ENCODE results near the gene IFFO2.

DNA sequence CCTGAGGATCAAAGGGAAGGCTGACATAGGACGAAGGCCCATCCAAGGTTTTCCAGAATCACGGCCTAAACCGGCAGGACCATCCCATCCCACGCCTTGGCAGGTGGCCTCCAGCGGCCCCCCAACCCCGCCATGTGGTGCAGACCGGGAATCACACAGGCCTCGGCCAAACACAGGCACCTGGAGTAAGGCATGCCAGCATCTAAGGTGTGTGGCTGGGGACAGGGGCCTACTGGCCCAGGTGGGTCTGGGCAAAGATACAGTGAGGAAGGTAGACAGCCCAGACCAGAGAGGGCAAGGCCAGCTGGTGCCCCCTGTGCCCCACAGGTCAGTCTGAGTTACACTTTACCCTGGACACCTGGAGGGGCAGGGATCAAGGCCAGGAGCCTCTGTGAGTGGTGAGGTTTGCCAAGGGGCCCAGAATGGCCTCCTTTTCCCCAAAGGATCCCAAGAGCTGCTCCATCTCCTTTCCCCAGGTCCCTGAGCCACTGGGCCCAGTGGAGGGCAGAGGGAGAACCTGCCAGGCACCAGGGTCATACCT is 84.3 kb downstream of the IFFO2 start:
- TF ChIP-seq, protein P1, sequence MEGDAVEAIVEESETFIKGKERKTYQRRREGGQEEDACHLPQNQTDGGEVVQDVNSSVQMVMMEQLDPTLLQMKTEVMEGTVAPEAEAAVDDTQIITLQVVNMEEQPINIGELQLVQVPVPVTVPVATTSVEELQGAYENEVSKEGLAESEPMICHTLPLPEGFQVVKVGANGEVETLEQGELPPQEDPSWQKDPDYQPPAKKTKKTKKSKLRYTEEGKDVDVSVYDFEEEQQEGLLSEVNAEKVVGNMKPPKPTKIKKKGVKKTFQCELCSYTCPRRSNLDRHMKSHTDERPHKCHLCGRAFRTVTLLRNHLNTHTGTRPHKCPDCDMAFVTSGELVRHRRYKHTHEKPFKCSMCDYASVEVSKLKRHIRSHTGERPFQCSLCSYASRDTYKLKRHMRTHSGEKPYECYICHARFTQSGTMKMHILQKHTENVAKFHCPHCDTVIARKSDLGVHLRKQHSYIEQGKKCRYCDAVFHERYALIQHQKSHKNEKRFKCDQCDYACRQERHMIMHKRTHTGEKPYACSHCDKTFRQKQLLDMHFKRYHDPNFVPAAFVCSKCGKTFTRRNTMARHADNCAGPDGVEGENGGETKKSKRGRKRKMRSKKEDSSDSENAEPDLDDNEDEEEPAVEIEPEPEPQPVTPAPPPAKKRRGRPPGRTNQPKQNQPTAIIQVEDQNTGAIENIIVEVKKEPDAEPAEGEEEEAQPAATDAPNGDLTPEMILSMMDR (conservative IDR thresholded peaks at IDR 0.05 in 1 of 2, IDR thresholded peaks at IDR 0.05 in 1 of 2; ENCODE audit: low read depth in 1 of 2, low read length in 2 of 2): no peak
- TF ChIP-seq EZH2 (IDR thresholded peaks at IDR 0.05; ENCODE audit: low read length, missing control alignments): no peak
